HG03108 (cell line): Measurements from ENCODE around the gene KLF5.
"Not testable (repeated sequence)": the region's sequence is repeated elsewhere in the genome, so short reads cannot be mapped to it uniquely, and the experiment has no call there.

Source experiments
- ATAC-seq: cut with Tn5 transposase; IDR thresholded peaks from one replicate; pipeline ENCODE4 v1.9.1; 2021; ENCODE audit warnings: moderate library complexity; ENCODE audit not compliant: unreplicated experiment

KLF5 gene

GRCh38 chr13:73082471-73082870, 23.7 kb downstream of the KLF5 start:
- no peak for ATAC-seq

GRCh38 chr13:73082895-73083294, 24.1 kb downstream of the KLF5 start:
- ATAC-seq, result no peak

GRCh38 chr13:73088332-73088935, 29.6 kb downstream of the KLF5 start:
- ATAC-seq, result no peak

DNA sequence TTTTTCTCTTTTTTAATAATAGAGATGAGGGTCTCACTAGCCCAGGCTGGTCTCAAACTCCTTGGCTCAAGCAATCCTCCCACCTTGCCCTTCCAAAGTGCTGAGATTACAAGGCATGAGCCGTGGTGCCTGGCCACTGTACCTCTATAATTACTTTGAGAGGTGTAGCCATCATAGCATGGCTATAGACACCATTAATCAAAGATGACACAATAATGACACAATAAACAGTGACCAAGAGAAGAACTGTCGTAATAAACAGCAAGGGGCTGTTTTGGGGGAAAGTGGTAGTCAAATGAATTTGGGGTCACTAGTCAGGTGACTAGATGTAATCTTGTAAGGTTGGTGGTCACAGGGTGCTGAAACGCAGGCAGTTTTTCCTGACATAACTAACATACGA, 30.4 kb downstream of the KLF5 start:
- no peak for ATAC-seq

GRCh38 chr13:73090116-73090822, 31.5 kb downstream of the KLF5 start:
- no peak for ATAC-seq

DNA sequence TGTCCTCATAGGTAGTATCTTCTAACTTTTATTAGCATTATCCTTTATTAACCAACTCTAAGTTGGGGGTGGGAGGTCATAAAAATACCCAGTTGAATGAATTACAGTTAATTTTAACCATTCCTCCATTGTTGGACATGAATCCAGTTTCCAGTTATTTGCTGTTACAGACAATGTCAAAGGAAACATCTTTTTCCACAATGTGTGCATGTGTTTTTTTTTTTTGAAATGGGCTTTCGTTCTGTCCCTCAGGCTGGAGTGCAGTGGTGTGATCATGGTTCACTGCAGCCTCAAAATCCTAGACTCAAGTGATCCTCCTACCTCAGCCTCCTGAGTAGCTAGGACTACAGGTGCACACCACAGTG, 32.0 kb downstream of the KLF5 start:
- no peak for ATAC-seq

DNA sequence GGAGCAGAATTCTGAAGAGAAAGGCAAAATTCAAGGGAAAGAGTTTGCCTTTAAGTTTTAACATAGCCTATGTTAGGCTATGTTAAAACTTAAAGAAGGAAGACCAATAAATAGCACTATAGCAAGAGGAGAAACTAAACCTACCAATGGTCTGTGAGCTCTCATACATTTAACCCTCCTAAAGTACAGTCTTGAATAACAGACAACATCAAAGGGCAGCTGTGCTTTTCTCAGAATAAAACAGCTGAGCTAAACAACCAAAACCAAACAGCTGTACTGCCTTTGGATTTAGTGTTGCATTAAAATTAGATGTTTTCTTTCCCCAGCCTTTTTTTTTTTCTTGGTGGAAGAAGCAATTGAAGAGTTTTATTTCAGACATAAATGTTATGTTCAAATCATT, 34.0 kb downstream of the KLF5 start:
- no peak for ATAC-seq

DNA sequence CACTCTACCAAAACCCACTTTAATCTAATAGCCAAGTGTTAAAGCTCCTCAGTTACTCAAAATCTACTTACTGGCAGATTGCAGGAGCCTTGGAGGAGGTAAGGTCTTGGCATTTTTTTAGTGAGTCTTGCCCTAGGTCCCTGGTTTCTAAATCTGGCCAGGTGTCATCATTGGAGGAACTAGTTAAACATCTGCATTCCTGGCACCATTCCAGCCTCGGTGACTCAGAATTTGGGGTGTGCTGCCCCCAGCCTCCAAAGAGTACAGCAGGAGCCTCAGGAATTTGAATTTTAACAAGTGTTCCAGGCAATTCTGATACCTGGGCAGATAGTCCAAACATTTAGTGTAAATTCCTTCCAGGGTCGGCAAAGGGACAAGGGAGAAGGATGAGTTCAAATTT, 37.4 kb downstream of the KLF5 start:
- ATAC-seq, result no peak

DNA sequence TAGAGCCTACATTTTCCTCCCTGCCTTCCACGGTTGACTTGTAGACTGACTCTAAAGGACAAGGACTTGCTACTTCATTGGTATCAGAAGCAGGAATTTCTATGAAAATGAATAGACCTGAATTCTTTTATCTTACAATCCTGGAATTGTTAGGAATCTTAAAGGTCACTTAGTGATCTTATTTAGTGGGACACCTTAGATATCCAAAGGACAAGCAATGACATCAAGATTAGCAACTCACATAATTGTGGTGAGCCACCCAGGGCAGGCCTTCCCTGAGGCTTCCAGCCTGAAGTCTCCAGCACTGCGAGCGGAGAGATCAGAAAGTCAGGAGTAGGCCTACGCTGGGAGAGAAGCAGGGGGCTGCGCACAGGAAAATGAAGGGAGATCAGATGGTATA, 37.8 kb downstream of the KLF5 start:
- ATAC-seq, result no peak

DNA sequence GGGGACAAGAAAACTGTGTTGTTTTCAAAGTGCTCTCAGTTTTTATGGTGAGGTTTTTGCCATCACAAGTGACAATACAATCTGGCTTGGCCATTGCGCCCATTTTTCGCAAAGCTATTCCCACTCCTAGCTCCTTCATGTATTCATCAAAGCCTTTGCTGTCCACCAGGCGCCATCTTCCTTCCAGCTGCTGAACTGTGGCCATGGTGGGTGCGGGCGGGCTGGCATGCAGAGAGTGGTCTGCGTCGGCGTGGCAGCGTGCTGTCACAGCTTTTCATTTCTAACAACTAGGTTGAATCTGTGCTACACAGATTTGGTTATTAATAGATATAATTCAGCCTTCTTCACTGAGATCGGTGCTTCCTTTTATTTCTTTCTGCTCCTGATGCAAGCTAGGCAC, 42.0 kb downstream of the KLF5 start:
- not testable (repeated sequence) for ATAC-seq

DNA sequence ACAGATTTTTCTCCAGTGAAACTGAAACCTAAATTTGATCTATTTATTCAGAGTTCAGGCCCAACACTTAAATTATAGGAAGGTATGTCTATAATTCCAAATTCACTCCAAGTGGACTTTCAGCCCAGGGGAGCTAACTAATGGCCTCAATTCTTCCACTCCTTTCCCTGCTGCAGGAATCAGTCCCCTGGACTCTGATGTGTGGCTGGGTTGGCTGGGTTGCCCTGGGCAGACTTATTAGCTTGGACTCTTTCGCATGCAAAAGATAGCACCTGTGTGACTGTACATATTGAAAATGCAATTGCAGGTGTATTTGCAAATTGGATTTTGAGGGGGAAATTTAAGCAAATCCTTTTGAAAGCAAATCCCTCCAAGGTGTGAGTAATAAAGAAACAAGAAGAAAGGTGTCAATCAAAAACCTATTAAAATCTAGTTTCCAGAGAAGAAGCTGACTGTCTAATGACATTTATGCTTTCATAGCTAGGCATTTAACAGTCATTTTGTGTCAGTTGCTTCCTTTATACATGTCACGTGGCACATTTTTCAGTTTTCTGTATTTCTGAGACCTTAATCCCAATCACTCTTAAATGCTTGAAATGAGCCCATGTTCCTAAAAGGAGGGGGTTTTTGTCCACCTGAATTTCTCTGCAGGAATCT, 42.7 kb downstream of the KLF5 start:
- no peak for ATAC-seq

- no peak for ATAC-seq
Measured at GRCh38 chr13:73103238-73103637, 44.4 kb downstream of the KLF5 start.

GRCh38 chr13:73106513-73107178, 47.8 kb downstream of the KLF5 start:
- ATAC-seq, result no peak

GRCh38 chr13:73107481-73107880, 48.7 kb downstream of the KLF5 start:
- no peak for ATAC-seq

DNA sequence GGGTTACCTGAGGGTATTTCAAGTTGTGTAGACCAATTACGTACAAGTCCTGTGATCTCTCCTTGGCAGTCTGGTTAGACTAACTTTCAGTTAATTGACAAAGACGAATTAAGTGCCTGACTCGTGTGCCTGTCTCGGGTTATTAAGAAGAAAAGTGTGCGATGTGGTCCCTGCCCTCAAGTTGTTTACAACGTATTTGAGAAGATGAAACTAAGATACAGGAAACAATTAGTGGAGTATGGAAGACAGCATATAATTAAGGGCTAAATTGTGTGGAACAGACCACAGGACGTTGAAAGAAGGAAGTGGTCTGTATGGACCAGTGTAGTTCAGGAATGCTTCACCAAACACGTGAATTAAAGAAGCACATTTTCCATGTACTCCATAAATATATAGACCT, 49.2 kb downstream of the KLF5 start:
- ATAC-seq, result no peak

DNA sequence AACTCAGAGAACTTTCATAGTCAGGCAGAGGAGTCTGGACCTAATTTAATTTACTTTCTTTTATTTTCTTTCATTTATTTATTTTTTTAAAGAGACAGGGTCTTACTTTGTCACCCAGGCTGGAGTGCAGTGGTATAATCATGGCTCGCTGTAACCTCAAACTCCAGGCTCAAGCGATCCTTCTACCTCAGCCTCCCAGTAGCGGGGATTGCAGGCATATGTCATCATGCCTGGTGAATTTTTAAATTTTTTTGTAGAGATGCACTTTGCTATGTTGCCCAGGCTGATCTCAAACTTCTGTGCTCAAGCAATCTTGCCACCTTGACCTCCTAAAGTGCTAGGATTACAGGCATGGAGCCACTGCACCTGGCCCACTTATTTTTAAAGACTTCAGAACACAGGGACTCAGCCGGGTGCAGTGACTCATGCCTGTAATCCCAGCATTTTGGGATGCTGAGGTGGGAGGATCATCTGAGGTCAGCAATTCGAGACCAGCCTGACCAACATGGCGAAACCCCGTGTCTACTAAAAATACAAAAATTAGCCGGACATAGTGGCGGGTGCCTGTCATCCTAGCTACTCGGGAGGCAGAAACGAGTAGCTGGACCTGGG, 50.6 kb downstream of the KLF5 start:
- no peak for ATAC-seq

DNA sequence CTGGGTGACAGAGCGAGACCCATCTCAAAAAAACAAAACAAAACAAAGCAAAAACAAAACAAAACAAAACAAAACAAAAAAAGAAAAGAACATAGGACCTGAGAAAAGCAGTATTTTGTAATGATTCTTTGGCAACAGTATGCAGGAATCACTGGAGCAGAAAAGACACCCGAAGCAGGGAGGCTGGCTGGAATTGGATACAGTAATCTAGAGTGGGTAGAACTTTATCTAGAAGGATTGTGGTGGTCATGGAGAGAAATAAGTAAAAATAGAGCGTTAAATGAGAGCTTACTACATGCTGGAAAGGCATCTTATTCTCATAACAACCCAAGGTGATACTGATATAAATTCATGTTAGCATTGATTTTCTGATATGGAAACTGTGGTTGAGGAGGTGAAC, 51.2 kb downstream of the KLF5 start:
- no peak for ATAC-seq

- ATAC-seq, result no peak
Measured at GRCh38 chr13:73110814-73111213, 52.0 kb downstream of the KLF5 start.

- ATAC-seq, result no peak
Measured at GRCh38 chr13:73111331-73111730, 52.5 kb downstream of the KLF5 start.

GRCh38 chr13:73119612-73120011, 60.8 kb downstream of the KLF5 start:
- ATAC-seq, result no peak
